ENCODE results near the gene KLHDC1.
"Not testable (repeated sequence)": the region's sequence is repeated elsewhere in the genome, so short reads cannot be mapped to it uniquely, and the experiment has no call there.

The KLHDC1 gene, protein sequence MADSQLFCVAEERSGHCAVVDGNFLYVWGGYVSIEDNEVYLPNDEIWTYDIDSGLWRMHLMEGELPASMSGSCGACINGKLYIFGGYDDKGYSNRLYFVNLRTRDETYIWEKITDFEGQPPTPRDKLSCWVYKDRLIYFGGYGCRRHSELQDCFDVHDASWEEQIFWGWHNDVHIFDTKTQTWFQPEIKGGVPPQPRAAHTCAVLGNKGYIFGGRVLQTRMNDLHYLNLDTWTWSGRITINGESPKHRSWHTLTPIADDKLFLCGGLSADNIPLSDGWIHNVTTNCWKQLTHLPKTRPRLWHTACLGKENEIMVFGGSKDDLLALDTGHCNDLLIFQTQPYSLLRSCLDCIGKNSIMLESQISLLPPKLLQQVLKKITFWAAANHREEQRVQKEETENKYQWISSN

DNA sequence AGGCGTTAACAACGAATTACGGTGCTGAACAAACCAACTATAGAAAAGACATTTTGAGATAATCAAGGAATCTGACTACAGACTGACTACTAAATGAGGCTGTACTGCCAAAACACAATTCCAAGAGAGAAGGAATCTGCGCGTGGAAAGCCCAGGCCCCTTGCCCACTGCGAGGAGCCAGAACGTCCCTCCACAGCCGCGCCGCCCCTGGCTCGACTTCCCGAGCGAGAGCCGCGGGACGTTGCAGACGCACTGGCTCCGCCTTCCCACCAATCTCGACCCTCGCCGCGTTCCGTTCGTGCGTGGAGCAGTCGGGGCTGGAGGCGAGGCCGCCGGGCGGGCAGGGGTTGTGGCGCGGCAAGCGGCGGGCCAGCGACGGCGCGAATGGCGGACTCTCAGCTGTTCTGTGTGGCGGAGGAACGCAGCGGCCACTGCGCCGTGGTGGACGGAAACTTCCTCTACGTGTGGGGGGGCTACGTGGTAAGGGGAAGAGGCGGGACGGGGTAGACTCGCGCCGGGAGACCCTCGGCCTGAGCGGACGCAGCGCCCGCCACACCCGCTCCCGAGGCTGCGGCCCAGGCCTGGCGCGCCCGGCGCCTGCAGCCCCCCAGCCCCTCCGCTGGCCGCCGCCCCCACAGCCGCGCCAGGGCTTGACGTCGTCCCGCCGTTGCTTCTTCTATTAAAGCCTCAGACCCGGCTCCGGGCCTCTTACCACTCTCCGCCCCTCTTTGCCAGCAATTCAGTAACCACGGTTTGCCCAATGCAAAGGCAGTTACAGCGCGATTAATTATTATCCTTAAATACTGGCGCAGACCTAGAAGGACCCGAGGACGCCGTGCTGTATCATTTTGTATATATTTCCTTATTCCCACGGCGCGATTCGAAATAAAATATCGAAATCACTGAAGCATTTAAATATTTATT lies at the start of gene KLHDC1:
TSS of gene KLHDC1 (plus strand) at position 310 of the 924 bp plus-strand sequence. CDS start at position 385, 75 bp downstream.
- DNase-seq, result peak; percentile 83

DNA sequence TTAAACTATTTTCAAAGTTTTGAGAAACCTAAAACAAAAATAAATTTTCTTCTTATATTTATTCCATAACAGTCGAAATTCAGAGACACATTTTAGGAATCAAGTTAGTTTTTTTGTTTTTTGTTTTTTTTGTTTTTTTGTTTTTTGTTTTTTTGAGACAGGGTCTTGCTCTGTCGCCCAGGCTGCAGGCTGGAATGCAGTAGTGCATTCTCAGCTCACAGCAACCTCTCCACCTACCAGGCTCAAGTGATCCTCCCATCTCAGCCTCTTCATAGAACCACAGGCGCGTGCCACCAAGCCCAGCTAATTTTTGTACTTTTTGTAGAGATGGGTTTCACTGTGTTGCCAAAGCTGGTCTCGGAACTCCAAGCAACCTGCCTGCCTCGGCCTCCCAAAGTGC lies 39.4 kb upstream of the KLHDC1 start:
- no peak for DNase-seq

DNA sequence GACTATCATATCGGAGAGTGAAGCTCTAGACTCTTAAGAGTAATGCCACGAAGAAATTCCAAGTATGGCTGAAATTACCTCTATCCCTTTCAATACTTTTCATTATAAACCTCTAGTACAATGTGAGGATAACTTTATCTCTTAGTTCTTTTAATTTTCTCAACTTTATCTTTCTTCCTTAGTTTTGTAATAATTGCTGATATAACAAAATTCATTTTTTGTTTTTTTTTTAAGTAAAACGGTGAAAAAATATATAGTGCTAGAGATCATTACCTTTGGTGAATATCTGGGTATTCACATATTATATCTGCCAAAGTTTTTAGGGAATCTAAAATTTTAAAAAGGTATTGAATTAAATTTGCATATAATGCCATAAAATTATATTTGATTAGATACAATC lies 38.4 kb upstream of the KLHDC1 start:
- no peak for DNase-seq

DNA sequence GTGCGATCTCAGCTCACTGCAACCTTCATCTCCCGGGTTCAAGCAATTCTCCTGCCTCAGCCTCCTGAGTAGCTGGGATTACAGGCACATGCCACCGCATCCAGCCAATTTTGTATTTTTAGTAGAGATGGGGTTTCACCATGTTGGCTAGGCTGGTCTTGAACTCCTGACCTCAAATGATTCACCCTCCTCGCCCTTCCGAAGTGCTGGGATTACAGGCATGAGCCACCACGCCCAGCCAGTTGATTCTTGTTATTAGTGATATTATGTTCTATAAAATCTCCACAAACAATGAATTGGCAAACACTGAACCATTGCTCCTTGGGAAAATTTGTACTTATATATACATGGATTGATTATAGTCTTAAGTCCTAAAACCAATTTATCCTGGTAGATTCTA lies 35.4 kb upstream of the KLHDC1 start:
- not testable (repeated sequence) for DNase-seq

DNA sequence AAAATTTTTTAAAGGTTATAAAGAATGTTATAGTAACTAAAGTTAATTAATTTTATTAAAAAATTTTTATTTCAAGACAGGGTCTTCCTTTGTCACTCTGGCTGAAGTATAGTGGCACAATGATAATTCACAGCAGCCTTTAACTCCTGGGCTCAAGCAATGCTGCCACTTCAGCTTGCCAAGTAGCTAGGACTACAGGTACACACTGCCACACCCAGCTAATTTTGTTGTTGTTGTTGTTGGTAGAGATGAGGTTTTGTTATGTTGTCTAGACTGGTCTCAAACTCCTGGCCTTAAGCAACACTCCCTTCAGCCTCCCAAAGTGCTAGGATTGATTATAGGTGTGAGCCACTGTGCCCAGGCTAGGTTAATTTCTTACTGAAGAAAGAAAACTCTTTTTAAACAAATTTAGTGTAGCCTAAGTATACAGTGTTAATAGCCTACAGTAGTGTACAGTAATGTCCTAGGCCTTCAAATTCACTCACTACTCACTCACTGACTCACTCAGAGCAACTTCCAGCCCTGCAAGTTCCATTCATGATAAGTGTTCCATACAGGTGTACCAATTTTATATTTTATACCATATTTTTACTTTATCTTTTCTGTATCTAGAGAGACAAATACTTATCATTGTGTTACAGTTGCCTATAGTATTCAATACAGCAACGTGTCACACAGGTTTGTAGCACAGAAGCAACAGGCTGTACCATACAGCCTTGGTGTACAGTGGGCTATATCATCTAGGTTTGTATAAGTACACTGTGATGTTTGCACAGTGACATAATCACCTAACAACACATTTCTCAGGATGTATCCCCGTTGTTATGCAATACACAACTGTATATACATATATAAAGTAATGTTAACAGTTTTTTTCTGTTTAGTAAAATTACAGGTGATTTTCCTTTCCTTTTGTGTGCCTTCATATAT lies 33.1 kb upstream of the KLHDC1 start:
- DNase-seq, result no peak

DNA sequence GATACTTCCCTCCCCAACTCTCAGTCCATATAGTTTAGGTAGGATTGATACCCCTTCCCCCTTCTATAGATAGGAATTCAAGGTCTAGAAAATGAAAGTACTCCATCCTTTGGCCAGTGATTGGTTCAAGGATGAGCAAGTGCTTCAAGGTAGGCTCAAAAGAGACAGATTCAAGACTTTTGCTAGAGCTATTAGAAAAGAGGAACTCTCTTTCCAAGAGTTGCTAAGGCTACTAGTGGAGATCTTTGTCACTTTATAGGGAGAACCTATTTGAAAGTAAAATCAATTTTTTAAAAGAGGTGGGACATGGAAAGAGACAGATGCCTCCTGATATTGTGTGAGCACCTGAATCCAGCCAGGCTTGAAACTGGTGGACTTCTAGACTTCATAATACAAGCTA lies 22.4 kb upstream of the KLHDC1 start:
- no peak for DNase-seq

DNA sequence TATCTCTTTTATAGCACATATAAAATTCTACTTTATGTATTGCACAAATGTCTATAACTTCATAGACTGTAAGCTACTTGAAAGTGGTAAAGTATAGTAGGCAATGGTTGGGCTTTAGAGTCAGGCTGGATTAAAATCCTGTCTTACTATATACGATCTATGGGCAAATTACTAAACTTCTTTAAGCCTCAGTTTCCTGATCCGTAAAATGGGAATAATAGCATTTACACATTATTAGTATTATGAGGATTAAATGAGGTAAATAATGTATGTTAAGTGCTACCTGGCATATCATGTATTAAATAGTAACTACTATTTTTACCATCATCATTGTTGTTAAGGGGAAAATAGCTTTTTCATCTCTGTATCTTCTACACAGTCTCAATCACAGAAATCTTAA lies 19.3 kb upstream of the KLHDC1 start:
- no peak for DNase-seq

DNA sequence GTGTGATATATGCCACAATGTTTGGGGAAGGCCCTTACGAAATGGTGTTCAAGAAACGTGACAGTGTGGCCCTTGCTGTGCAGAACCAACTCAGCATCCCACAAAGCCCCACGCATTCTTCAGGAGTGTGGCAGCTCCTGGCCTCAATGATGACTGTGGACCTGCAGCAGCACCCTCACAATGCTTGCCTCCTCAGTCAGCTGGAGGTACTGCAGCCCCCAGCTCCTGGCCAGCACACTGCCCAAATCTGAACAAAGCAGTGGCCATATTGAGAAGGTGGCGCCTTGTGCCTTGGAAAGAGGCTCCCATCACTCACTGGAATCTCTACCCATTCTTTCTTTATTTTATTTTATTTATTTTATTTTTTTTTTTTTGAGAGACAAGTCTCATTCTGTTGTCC lies 15.3 kb upstream of the KLHDC1 start:
- DNase-seq, result no peak

DNA sequence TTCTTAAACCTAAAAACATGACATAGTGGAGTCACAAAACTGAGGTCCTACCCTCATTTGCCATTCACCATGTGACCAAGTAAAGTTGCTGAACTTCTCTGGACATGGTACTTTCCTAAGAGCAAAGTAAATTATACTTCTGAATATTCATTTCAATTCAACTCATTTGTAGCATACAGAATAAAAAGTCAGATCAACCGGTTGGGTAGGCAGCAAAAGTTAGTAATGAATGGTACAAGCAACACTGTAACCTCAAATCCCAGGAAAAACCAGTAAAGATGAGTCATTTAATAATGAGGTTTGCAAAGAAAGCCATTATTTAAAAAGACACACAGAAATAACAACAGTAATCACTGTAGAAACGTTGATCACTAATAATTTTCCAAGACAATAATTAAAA lies 13.6 kb upstream of the KLHDC1 start:
- no peak for DNase-seq

DNA sequence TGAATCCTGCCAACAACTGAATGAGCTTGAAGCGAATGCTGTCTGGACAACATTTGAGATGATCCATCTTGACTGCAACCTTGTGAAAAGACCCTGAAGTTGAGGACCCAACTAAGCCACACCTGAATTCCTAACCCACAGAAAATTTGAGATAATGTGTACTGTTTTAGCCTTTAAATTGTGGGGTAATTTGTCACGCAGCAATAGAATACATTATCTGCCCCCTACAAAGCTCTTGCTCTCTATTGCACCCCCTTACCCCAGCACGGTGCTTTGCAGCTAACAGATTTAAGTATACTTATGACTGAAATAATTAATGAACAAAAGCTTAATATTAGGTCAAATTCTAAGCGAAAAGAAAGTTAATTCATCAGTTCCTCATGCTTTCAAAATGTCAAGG lies 6.5 kb upstream of the KLHDC1 start:
- DNase-seq, result no peak

DNA sequence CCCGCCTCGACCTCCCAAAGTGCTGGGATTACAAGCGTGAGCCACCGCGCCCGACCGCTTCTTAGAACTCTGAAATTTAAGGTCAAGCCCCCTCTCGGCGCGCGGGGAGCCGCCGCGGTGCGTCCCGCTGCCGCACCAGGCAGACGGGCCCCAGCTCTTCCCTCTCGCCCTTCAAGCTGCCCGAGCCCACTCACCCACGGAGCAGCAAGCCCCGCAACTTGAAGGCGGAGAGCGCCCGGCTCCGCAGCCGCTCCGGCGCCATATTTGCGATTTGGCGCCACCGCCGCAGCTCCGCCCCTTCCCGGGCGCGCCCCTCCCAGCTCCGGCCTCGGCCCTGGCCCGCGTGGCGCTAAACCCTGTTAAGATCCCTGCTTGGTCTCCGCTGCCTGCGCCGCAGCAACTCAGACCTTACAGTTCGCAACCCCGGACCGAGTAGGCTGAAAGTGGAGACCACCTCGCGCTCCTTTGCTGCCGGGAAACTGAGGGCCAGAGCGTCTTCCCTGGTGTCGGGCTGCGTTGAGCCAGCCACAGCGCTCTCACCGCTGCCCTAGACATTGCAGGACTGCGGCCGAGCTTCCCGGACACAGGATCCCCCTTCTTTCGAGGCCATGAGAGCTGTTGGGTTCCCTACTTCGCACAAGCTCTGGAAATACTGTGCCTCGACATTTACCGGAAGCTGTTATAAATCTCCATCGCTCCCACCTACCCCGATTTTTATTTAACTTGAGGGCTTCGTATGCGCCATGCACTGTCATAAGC lies 4.8 kb upstream of the KLHDC1 start, which contains the start of gene POLE2:
TSS of gene POLE2 (minus strand) at position 273 of the 759 bp plus-strand sequence. CDS start at position 262, 11 bp downstream.
- DNase-seq, result peak; percentile 82

DNA sequence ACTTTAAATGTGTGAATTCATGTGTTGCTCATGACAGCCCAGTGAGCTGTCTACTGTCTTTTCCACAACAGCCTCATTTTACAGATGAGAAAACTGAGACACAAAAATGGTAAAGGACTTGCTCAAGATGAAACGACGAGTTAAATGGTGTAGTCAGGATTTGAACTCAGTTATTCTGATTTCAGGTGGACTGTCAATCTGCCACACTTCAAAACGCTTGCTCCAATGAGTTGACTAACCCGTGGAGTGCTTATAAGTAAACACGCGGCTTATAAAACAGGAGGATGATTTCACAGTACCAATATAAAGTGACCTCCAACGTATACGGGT lies 4.3 kb upstream of the KLHDC1 start:
- DNase-seq, result no peak

DNA sequence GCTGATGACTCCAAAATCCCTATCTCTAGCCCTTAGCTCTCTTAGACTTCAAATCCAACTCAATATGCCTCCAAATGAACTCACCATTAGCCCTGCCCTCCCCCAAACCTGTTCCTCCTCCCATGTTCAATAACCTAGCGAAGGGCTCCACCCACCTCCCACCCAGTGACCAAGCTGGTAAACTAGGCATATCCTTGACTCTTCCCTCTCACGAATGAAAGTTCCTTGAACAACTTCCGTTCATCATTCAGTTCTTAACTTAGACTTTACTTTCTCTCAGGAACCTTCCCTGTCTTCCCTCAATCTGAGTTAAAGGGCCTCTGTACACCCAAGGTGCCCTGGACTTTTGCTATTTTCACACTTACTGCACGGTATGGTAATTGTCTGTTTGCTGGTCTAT lies 1.9 kb upstream of the KLHDC1 start:
- no peak for DNase-seq

DNA sequence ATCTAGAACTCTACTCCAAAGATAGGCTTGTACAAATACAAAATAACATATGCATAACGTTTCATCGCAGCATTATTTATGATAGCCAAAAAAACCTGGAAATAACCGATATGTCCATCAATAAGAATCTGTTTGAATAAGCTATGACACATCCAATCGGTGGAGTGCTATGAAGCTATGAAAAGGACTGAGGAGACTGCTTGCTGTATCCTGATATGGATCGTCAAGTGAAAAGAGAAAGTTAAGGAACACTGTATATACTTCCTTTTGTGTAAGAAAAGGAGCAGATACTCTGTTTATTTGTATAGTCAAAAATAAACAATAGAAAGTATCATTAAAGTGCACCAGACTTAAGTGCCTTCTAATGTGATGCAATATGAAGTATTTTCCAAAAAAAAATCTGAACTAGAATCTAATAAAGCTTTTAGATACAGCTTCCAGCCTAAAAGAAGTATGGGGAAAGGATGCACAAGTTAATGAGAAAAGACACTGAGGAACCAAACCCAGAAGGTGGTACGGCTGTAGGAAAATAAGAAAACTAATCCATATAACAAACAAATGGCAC lies 645 bp upstream of the KLHDC1 start:
- no peak for DNase-seq

DNA sequence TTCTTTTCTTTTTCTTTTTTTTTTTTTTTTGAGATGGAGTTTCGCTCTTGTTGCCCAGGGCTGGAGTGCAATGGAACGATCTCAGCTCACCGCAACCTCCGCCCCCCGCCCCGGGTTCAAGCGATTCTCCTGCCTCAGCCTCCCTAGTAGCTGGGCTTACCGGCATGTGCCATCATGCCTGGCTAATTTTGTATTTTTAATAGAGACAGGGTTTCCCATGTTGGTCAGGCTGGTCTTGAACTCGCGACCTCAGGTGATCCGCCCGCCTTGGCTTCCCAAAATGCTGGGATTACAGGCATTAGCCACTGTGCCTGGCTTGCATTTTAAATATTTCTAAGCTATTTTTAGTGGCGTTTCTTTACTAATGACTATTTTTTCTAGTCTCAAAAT lies 810 bp downstream of the KLHDC1 start:
- not testable (repeated sequence) for DNase-seq

DNA sequence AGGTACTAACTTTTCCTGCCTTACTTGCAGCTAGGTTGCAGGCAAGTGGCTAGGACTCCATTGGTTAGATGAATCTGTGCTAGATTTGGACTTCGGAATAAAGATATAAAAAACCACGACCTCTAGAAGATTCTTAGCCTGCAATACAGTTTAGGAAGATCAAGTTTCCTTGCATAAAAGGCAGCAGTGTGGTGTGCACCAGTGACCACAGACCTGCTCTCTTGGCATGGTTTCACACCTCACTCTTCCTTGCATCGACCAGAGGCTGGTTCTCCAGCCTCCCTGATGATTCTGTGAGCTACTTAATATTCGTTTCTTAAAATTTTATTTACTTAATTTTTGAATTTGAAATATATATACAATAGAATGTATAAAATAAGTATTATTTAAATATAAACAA lies 9.8 kb downstream of the KLHDC1 start:
- no peak for DNase-seq

DNA sequence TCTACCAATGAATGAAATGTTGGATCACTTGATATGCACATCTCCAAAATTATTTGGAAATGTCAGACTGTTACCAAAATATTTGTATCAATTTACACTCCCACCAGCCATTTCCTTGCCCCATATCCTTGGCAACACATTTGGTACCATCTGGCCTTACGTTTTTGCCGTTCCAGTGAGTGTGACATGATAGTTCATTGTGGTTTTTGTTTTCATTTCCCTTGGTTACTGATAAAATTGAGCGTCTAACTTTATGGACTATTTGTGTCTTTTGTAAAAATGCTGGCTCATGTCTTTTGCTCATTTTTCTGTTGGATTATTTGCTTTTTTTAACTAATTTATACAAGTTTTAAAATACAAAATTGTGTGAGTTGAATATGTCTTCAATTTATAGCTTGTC lies 11.0 kb downstream of the KLHDC1 start:
- DNase-seq, result no peak

DNA sequence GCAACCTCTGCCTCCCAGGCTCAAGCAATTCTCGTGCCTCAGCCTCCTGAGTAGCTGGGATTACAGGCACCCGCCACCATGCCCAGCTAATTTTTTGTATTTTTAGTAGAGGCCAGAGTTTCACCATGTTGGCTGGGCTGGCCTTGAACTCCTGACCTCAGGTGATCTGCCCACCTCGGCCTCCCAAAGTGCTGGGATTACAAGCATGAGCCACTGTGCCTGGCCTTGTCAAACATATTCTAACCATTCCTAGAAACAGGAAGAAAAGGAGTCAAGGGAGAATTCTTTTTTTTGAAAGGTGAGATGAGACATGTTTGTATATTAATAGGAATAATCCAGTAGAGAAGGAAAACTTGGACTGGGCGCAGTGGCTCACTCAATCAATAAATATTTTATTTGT lies 11.6 kb downstream of the KLHDC1 start:
- DNase-seq, result not testable (repeated sequence)

DNA sequence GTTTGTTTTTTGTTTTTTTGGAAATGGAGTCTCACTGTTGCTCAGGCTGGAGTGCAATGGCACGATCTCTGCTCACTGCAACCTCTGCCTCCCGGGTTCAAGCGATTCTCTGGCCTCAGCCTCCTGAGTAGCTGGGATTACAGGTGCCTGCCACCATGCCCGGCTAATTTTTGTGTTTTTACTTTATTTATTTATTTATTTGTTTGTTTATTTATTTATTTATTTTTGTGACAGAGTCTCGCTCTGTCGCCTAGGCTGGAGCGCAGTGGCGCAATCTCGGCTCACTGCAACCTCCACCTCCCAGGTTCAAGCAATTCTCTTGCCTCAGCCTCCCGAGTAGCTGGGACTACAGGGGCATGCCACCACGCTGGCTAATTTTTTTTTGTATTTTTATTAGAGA lies 18.1 kb downstream of the KLHDC1 start:
- DNase-seq, result not testable (repeated sequence)

DNA sequence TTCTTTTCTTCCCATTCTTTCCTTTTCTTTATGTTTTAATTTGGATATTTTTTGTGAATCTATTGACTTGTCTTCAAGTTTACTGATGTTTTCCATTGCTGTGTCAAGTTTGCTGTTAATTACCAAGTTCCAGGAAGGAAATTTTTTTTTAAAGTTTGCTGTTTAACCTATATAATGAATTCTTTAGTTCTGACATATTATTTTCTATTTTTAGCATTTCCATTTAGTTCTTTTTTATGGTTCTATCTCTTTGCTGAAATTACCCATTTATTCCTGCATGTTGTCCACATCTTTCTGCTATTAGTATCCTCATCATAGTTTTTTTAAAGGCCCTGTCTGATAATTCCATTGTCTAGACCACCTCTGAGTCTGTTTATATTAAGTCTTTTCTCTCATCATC lies 27.8 kb downstream of the KLHDC1 start:
- DNase-seq, result no peak

DNA sequence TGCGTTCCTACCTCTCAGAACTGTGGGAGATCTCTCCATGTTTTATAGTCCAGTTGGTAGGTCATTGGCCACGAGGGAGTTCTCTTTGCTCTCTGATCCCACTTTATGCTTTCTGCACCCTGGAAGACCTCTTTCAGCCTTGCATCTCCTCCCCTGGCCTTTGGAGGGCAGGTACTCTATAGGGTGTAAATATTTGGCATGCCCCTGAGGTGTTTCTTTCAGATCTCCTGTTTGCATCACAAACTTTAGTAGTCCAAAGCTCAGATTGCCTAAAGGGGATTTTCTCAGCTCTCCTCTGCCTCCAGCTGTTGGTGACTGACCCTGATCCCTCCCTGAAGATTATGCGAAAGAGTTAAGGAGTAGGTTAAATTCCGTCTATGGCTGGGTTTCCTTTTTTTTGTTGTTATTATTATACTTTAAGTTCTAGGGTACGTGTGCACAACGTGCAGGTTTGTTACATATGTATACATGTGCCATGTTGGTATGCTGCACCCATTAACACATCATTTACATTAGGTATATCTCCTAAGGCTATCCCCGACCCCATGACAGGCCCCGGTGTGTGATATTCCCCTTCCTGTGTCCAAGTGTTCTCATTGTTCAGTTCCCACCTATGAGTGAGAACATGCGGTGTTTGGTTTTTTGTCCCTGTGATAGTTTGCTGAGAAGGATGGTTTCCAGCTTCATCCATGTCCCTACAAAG lies 29.0 kb downstream of the KLHDC1 start:
- DNase-seq, result not testable (repeated sequence)

All from activated T-cell treated with anti-CD3 and anti-CD28 coated beads, Interleukin-2, amount 50 U/mL, for 1 hour (primary cell).